Esophagus squamous epithelium (tissue), 5 donors: ENCODE results near the gene ELMO1. TPM values are rescaled to one million over a fixed set of nuclear protein-coding genes. Genes with fewer than 3 reads are reported as not detected.
"Not testable (repeated sequence)": the region's sequence is repeated elsewhere in the genome, so short reads cannot be mapped to it uniquely, and the experiment has no call there.

Experiments used
- DNase-seq: peaks from one replicate; lab custom pipeline; 2025; lab: John Stamatoyannopoulos, UW
- H3K27ac ChIP-seq, 4 donors: fragments of 200-600 bp; sonication (generic); one replicate each; pipeline ENCODE4 v1.5.1; 2016 to 2019; ENCODE audit warnings: mild to moderate bottlenecking in 1 of 4
- H3K27me3 ChIP-seq, 4 donors: fragments of 200-600 bp; sonication (generic); 1 replicate in 3 of 4; 2 replicates in 1 of 4; pipeline versions ENCODE4 v1.5.1 to v1.6.0; 2017 to 2021; ENCODE audit warnings: antibody characterized with exemption in 1 of 4
- H3K36me3 ChIP-seq, 3 donors: fragments of 200-600 bp; sonication (generic); one replicate each; pipeline ENCODE4 v1.5.1; 2016 to 2019
- H3K4me1 ChIP-seq, 3 donors: fragments of 200-600 bp; sonication (generic); one replicate each; pipeline ENCODE4 v1.5.1; 2017 to 2019
- H3K4me3 ChIP-seq, 4 donors: fragments of 200-600 bp; sonication (generic); 1 replicate in 3 of 4; 2 replicates in 1 of 4; pipeline ENCODE4 v1.5.1; 2016 to 2019; ENCODE audit warnings: mild to moderate bottlenecking in 2 of 4, moderate library complexity in 1 of 4
- H3K9me3 ChIP-seq, 3 donors: fragments of 200-600 bp; sonication (generic); one replicate each; pipeline ENCODE4 v1.5.1; 2016 to 2019
- POLR2A ChIP-seq, 4 donors: fragments of 450-650 bp; IDR thresholded peaks; one replicate each; pipeline ENCODE4 v1.6.1; 2017; ENCODE audit warnings: antibody characterized with exemption in 4 of 4, mild to moderate bottlenecking in 4 of 4, moderate library complexity in 3 of 4
- WGBS, 2 donors: methylation state at CpG; one replicate each; pipeline ENCODE4 v1.1.5; 2018; 5-methylcytosine and 5-hydroxymethylcytosine counted together
- intact Hi-C: fragments of 100-400 bp; cut with DNase I; formaldehyde crosslinking; loops from one replicate; pipeline ENCODE4 v1.15.0; 2022
- total RNA-seq, 4 donors: library from RNA; depleted of rRNA; stranded (reverse); fragments of >200 nt; gene quantifications; one replicate each; pipeline ENCODE4 v1.1.0, GENCODE V29; 2016
- TF ChIP-seq, protein P1 (sequence below), 6 experiments: fragments of 450-650 bp in 4 of 6; fragments of 200-600 bp in 2 of 6; sonication (generic) in 2 of 6; IDR thresholded peaks; one replicate each; pipeline ENCODE4 v1.5.1; 2016 to 2019; ENCODE audit warnings: antibody characterized with exemption in 6 of 6, mild to moderate bottlenecking in 4 of 6, moderate library complexity in 4 of 6
- donor health status: DM: yes; HTN: yes; CAD: no.

Gene ELMO1
- total RNA-seq, 4 donors from 2014 or later = 0.68 to 36.6 (median 11.8) TPM

DNA sequence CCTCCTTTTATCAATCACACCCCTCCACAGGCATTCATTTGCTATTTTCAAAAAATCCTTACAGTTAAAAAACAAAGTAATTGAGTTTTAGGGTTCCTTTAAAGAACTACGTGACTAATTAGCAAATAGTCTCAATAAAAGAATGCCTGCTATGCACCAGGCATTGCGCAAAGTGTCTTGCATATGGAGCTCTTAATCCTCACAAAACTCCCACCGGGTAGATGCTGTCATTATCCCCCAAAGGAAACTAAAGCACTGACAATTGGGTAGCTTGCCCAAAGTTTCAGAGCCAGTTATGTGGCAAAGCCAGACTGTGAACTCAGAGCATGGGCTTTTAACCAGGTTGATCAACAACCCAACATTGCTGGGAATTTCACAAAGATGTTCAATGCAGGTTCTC, 305.7 kb downstream of the ELMO1 start:
- TF ChIP-seq POLR2A (IDR thresholded peaks at IDR 0.05) = no peak
- TF ChIP-seq, protein P1, sequence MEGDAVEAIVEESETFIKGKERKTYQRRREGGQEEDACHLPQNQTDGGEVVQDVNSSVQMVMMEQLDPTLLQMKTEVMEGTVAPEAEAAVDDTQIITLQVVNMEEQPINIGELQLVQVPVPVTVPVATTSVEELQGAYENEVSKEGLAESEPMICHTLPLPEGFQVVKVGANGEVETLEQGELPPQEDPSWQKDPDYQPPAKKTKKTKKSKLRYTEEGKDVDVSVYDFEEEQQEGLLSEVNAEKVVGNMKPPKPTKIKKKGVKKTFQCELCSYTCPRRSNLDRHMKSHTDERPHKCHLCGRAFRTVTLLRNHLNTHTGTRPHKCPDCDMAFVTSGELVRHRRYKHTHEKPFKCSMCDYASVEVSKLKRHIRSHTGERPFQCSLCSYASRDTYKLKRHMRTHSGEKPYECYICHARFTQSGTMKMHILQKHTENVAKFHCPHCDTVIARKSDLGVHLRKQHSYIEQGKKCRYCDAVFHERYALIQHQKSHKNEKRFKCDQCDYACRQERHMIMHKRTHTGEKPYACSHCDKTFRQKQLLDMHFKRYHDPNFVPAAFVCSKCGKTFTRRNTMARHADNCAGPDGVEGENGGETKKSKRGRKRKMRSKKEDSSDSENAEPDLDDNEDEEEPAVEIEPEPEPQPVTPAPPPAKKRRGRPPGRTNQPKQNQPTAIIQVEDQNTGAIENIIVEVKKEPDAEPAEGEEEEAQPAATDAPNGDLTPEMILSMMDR (IDR thresholded peaks at IDR 0.05) = no peak

DNA sequence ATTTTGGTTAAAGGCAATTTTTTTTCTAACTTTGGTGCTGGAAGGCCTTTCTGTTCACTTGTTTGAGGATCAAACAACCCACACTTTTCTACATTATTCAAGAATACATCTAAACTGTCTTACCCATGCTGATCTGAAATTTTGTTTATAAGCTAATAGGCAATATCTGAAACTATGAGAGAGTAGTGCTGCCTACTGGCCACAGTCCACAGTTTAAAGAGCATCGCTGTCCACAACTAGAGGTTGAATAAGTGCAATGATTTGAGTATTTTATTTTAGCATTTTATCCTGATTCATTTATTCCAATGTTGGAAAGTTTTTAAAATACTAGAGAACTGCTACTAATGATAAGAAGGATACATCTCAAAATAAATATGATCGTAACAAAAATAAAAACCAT, 306.9 kb downstream of the ELMO1 start:
- intact Hi-C loops = no loop called here
- no peak for DNase-seq
- Histone ChIP-seq H3K9me3 (peaks cover 0 to 15% (median 12%) of the 10 kb centered on the region in 3 donors), H3K36me3 (no peaks in the 10 kb centered on the region), H3K4me1 (no peaks in the 10 kb centered on the region), H3K27me3 (no peaks in the 10 kb centered on the region), H3K27ac (no peak overlapping the region), H3K4me3 (no peak overlapping the region)
- TF ChIP-seq, protein P1 (IDR thresholded peaks at IDR 0.05) = no peak
- no peak for TF ChIP-seq POLR2A (IDR thresholded peaks at IDR 0.05)
- WGBS, 2 donors = 81 to 90% methylated on average over 2 of the region's 2 CpGs

More for the DNA sequence above, 305.7 kb downstream of the ELMO1 start:
- Histone ChIP-seq H3K4me1 (no peaks in the 10 kb centered on the region), H3K4me3 (no peak overlapping the region), H3K9me3 (peaks cover 0 to 12% (median 11%) of the 10 kb centered on the region in 3 donors), H3K27ac (no peak overlapping the region), H3K27me3 (no peaks in the 10 kb centered on the region), H3K36me3 (no peaks in the 10 kb centered on the region)
- intact Hi-C loops = no loop called here
- 61 to 77% methylated on average over 3 of the region's 3 CpGs for WGBS, 2 donors
- DNase-seq = no peak

DNA sequence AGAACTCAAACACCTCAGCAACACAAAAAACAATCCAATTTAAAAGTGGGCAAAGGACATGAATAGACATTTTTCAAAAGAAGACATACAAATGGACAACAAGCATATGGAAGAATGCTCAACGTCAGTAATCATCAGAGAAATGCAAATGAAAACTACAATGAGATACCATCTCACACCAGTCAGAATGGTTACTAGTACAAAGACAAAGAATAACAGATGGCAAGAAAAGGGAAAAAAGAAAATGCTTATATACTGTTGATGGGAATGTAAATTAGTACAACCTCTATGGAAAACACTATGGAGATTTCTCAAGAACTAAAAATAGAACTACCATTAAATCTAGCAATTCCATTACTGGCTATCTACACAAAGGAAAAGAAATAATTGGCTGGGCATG, 314.8 kb downstream of the ELMO1 start:
- intact Hi-C loops = not testable (repeated sequence)

DNA sequence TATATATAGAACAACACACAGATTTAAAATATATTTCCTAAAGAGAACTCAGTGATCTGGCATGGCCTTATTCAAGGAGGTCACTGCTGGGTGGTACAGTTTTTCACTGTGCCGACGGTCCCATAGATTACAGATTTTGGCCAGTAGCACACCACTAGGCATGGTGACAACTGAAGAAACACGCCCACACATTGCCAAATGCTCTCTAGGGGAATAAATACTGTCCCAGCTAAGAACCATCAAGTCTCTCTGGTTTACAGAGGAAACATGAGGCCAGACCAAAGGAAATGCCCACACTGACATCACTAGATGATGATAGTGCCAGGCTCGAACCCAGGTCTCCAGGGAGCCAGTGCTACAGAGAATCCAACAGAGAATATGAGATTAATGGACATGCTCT, 316.8 kb downstream of the ELMO1 start:
- intact Hi-C loops = no loop called here
- Histone ChIP-seq H3K4me3 (no peak overlapping the region), H3K9me3 (peaks cover 0 to 1% (median 0%) of the 10 kb centered on the region in 3 donors), H3K27ac (no peak overlapping the region), H3K27me3 (no peaks in the 10 kb centered on the region), H3K36me3 (peaks cover 0 to 15% (median 0%) of the 10 kb centered on the region in 3 donors), H3K4me1 (peaks cover 0 to 18% (median 0%) of the 10 kb centered on the region in 3 donors)
- TF ChIP-seq, protein P1 (IDR thresholded peaks at IDR 0.05) = no peak
- TF ChIP-seq POLR2A (IDR thresholded peaks at IDR 0.05) = no peak
- no peak for DNase-seq
- WGBS, 2 donors = 72 to 78% methylated on average over 4 of the region's 4 CpGs

More for the DNA sequence above, 314.8 kb downstream of the ELMO1 start:
- H3K27ac ChIP-seq, H3K4me1 ChIP-seq, H3K9me3 ChIP-seq, H3K27me3 ChIP-seq, H3K4me3 ChIP-seq, DNase-seq: not testable (repeated sequence)
- 92 to 95% methylated on average over 1 of the region's 1 CpG for WGBS, 2 donors
- peaks cover 0 to 15% (median 0%) of the 10 kb centered on the region in 3 donors for H3K36me3 ChIP-seq

DNA sequence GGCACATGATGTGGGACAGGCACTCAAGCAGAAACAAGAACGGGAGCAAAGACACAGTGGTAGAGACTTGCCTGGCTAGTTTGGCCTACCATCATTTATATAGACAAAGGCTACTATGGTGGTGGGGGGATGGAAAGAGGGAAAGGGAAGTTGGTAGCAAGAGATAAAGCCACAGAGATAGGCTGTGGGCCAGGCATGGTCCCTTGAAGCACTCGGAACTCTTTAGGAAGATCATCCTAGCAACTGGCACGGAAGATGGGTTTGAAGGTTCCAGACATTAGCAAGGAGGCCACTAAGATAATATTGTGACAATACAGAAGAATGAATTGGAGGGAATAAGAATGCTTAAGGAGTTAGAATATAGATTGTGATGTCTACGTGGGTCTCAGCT, 319.6 kb downstream of the ELMO1 start:
- no peak for DNase-seq
- Histone ChIP-seq H3K36me3 (peaks cover 0 to 15% (median 0%) of the 10 kb centered on the region in 3 donors), H3K4me1 (peaks cover 0 to 18% (median 0%) of the 10 kb centered on the region in 3 donors), H3K9me3 (no peaks in the 10 kb centered on the region), H3K4me3 (no peak overlapping the region), H3K27me3 (no peaks in the 10 kb centered on the region), H3K27ac (peak overlapping the region in 2 of 4 donors; percentile 7 to 30)
- intact Hi-C loops = no loop called here
- 81 to 86% methylated on average over 4 of the region's 4 CpGs for WGBS, 2 donors
- TF ChIP-seq POLR2A (IDR thresholded peaks at IDR 0.05) = no peak
- TF ChIP-seq, protein P1 (IDR thresholded peaks at IDR 0.05) = no peak
